GM19023 (cell line): ENCODE data around the gene PRKAG2.
"Not testable (repeated sequence)": the region's sequence is repeated elsewhere in the genome, so short reads cannot be mapped to it uniquely, and the experiment has no call there.

Source experiments
- ATAC-seq: cut with Tn5 transposase; IDR thresholded peaks from one replicate; pipeline ENCODE4 v1.9.1; 2021; ENCODE audit warnings: mild to moderate bottlenecking, moderate library complexity; ENCODE audit not compliant: unreplicated experiment

PRKAG2 gene

DNA sequence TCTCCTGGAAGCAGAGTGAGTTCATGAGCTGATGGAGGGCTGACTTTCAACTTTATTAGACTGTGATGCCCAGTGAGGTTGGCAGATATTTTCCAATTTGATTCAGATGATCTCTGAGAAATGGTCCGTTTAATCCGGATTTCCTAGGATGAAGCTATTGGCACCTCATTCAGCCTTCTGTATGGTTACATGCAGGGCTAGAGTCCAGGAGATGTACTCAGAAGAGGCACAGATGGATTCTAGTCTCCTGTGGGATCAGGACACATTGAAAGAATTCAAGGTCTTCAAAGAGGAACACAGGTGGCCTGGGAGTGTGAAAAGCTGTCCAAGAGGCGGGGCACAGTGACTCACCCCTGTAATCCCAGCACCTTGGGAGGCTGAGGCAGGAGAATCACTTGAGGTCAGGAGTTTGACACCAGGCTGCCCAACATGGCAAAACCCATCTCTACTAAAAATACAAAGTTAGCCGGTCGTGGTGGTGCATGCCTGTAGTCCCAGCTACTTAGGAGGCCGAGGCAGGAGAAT is 334.2 kb downstream of the PRKAG2 start:
- ATAC-seq, result no peak

DNA sequence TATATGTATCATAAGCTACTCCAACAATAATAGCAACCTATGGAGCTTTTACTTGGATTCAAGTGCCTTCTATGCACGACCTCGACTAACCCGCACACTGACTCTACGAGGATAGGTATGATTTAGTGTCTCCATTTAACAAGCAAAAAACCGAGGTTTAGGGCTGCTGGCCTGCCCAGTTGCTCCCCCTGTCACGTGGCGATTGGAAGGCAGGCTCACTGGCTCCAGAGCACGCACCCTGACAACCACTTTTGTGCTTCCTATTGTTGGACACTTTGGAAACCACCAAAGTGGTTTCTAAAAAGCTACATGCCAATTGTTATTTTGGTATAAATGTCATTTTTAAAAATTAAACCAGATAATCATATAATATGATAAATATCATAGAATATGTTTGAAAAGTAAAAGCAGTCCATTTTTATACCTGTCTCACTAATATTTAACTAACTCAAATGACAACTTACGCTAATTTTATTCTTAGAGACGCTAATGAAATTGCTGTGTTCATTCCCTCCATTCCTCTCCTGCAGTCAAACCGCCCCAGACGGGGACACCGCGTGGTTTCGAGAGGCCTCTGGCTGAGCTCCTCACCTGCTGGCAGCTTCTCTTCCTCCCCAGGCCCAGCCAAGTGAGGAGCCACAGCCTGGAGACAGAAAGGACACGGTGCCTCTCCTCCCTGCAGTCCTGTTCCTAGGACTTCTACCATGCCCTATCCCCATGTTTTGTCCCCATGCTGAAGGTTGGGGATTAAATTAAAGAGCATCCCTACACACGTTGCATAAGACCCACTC is 335.0 kb downstream of the PRKAG2 start:
- ATAC-seq, result no peak

DNA sequence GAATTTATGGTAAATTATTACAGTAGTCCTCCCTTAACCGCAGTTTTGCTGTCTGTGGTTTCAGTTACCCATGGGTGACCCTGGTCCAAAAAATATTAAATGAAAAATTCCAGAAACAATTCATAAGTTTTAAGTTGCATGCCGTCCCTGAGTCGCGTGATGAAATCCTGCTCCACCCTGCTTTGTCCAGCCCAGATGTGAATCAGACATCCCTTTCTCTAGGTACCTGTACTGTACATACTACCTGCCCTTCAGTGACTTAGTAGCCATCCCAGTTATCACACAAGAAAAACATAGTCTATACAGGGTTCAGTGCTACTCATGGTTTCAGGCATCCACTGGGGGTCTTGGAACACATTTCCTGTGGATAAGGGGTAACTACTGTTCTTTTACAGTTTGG is 336.8 kb downstream of the PRKAG2 start:
- ATAC-seq, result no peak

DNA sequence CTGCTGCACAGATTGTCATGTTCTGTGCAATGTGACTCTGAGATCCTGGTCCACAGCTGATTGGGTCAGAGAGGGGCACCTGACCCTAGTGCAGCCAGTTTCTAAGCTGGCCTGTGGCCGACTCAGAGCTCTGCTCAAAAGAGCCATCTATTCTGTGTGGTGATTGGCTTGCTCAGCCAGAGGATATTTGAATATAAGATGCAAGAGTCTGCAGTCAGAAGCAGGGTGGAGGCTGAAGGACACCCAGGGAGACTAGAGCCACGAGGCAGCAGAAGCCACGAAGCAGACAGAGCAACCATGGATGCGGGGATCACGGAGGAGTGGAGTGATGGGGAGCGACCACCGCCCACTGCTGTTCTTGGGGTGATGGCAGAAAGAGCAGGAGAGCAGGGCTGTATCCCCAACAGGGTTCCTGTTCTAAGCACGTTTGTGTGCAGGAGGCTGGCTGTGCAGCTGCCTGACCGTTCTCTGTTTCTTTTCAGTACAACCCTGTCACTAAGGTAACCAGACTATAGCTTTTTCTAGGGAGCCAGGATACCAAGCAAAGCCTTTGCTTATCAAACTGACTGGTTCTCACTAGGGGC is 337.7 kb downstream of the PRKAG2 start:
- peak; percentile 96 for ATAC-seq

DNA sequence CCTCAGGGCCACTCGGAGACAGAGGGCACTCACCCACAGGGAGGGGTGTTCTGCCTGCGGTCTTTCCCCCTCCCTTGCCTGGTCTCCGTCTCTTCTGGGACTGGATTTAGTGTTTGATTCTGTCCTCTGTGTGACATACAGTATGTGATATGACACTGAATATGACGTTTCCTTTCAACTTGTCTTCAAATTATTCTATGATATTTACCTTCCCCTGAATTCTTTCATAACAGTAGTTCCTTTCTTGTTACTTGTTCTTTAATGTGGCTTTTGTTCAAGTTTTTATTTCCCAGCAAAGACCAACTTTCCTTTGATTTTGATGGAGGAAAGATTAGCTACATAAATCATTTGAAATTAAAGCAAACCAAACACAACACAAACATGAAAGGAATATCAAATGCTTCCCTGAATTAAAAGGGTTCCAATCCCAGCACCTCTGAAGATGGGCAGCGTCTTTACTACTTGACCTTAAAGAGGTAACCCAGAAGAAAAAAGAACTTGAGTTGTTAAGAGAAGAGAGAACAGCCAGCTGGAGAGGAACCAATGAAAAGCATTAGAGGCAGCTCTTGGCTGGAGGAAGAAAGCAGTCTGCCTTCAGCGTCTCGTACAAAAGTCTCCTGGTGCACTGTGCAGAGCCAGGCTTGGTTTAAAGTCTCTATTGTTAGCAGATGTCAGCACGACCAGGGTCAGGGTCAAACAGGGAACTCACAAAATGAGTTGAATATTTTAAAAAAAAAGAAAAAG is 338.9 kb downstream of the PRKAG2 start:
- ATAC-seq, result no peak

DNA sequence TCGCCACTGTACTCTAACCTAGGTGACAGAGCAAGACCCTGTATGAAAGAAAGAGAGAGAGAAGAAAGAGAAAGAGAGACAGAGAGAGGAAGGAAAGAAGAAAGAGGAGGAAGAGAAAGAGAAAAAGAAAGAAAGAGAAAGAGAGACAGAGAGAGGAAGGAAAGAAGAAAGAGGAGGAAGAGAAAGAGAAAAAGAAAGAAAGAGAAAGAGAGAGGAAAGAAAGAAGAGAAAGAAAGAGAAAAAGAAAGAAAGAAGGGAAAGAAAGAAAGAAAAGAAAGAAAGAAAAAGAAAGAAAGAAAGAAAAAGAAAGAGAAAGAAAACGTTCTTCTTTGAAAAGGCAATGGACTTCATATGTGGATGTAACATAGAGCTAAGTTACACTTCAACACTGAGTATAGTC is 340.7 kb downstream of the PRKAG2 start:
- not testable (repeated sequence) for ATAC-seq

DNA sequence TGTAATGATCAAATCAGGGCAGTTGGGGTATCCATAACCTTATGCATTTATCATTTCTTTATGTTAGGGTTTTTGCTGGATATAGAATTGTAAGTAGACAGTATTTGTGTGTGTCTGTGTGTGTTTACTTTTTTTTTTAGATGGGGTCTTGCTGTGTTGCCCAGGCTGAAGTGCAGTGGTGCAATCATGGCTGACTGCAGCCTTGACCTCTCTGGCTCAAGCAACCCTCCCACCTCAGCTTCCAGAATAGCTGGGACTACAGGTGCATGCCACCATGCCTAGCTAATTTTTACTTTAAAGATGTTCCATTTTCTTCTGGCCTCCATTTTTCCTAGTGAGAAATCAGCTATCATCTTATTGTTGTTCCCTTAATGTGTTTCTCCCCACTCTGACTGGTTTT is 347.1 kb downstream of the PRKAG2 start:
- ATAC-seq, result no peak

DNA sequence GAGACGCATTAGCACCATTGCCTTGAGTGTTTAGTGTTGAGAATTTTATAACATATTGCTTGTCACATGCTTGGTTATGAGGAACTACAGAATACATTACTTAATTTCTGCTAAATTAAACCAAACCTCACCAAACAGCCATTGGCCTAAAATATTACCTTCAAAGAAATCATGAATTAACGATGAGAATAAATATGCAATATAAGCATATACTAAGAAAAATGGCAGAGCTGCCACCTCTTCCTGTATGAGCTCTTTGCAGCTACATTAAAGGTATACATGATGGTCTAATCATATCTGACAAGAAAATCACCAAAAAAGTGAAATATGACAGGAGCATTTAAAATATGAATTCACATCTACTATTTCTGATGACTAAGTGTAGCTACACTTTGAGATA is 352.1 kb downstream of the PRKAG2 start:
- no peak for ATAC-seq

DNA sequence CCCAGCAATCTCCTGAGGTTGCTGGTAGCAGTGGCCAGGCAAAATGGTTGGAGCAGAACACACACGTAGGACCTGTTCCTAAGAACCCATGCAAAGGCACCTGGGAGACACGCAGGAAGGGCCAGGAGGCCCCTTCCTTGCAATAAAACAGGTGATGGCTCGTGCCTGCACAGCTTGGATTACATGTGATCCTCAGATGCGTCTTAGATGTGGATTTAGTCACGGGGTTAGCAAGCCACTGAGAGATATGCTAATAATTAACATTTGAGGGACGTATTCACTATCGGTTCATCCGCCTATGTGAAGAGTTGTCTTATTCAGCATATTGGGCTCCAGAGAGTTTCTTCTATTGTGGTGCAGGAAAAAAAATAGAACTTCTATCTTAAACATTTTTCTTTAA is 352.6 kb downstream of the PRKAG2 start:
- ATAC-seq, result no peak

DNA sequence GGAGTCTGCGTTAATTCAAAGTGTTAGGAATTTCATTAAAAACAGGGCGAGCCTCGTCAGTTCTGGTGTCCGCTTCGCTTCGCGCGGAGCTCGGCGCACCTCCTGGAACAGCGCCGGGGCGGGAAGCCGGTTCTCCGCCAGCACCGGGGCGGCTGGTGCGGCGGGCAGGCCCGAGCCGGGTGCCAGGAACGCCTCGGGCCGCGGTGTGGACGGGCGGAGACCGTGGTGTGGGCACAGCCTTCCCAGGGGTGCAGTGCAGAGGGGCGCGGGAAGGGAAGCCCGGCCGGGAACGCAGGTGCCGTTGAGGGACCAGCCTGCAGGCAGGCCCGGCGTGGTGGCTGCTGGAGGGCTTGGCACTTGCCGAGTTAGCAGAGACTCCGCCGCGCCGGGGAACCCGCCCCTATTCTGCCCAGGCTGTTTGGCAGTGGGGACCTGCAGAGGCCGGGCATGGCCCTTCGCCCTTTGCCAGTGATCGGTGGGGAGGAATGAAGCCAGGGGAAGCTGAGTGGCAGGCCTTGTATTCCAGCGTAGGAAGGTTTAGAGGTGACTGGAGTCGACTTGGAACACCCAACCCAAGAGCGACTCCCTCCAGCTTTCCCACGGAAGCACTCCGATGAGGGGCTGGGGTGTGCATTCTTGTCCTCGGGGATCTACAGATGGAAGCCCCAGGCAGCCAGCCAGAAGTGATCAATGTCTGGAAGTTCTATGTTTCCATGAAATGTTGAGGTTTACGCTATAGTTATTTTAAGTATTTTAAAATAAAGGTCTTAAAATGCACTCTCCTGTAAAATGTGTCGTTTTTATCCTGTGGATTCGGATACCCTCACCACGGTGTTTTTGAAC is 356.3 kb downstream of the PRKAG2 start:
- ATAC-seq, result no peak

DNA sequence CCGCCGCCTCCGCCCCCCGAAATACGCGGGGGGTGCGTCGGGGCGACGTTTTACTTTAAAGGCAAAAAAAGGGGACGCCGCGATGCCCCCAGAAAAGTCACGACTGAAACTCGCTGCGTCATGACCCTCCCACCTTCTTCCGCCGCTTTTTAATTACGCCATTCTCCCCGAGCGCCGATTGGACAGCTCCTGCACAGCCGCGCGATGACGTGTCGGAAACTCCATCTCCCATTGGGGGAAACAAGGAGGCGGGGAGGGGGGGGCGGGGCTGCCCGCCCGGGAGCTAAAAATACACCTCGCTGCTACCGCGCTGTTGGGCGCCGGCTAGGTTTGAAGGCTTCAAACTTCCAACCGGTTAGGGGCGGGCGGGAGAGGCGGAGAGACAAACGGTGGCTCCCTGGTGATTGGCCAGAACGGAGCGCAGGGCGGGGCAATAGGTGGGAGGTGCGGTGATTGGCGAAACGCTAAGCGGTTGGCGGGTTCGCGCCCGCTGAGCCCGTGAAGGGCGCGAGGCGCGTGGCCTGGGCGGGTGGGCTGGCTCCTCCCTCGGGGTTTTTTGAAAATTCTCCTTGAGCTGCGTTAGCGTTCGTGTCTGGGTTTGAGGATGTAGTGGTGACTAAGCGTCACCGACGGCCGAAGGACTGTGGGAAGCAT is 357.0 kb downstream of the PRKAG2 start, which contains the start of gene RHEB:
Gene RHEB (minus strand): TSS at position 131 of the 654 bp plus-strand sequence. CDS start 384 bp downstream, outside the sequence.
- peak; percentile 80 for ATAC-seq

DNA sequence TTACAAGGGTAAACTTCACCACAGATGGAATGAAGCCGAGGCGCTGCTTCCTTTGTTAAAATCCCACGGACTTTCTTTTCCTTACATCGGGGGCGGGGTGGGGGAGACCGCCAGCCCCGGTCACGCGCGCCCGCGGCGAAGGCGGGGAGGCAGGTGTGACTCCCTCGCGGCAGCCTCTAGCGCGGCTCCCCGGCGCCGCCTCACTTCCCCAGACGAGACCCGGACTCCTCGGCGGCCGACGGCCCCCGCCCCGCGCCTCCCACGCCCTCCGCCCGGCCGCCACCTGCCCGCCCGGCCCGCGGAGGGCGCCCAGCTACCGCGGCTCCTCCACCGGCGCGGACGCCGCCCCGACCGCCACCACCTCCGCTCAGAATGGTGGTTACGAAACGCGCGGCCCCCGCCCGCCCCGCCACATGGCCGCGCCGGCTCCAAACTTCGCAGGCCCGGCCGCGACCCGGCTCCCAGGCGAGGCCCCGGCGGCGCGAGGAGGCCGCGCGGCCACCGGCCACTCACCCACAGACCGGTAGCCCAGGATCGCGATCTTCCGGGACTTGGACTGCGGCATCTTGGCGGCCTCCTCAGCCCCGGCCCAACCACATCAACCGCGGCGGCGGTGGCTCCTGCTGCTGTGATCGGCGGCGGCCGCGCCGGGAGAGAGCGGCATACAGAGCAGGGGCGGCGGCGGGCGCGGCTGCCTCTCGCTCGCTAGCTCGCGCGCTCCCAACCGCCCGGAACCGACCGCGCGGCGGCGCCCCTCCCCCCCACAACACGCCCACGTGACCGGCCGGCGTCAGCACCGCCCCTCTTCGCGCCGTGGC is 357.8 kb downstream of the PRKAG2 start:
- ATAC-seq, result peak; percentile 52

DNA sequence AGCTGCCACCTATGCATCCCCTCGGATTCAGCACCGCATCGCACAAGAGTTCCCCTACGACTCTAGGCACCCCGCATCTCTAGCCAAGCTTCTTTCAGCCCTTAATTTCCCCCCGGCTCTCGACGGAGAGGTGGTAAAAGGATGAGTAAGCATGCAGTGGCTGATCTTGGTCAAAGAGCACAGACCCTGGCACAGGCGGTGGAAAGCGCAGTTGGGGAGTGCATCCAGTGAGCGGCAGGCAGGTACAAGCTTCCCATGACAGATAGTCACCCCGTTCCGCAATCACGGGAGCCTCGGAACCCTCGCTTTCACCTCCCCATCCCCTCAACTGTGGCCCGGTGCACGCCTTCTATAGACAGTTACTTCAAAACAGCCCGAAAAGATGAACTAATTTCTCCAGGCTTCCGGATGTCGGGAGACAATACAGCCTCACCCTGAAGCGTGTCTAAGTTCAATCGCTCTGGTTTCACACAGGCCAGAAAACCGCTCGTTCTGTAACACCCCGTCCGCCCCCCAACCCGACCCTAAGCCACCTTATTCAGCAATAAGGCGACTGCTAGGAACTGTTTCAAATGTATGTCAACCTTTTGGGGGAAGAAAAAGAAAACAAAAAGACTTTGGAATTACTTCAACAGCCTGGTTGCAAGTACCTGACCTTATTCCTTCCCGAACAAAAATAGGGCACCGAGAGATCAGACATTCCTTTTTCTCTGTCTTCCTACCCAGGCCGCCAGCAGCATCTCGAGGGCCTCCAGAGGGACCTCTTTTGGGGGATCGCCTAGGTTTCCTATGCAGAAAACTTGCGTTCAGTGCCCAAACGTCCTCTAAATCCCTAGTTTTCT is 358.6 kb downstream of the PRKAG2 start:
- no peak for ATAC-seq

DNA sequence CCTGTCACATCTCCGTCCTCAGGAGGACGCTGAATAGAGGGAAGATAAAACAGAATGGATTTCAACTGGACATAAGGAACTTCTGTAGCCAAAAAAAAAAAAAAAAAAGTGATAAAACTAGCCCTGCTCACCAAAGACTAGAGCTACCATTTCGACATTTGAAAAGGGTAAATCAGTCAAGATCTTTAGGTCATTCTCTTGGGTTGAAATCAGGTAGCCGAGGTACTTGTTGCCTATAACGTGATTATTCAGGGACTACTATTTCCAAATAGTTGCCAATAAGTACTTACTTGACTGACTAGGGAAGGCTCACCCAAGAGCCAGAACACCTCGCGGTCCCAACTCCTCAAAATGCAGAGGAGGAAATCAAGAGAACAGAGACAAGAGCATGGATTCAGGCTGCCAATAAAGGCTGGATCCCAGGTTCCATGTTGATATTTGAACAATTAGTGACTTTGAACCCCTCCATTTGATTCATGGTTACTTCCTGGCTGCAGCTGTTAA is 359.3 kb downstream of the PRKAG2 start:
- no peak for ATAC-seq

DNA sequence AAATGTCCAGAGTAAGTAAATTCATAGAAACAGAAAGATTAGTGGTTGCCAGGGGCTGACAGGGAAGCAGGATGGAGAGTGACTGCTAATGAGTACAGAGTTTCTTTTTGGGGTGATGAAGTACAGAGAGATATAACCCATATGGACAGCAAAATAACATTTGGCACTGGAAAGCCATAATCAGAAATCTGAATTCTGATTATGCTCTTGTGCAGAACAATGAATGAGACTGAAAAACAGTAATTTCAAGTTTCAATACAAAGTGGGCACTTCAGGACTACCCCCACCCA is 361.7 kb downstream of the PRKAG2 start:
- ATAC-seq, result no peak

DNA sequence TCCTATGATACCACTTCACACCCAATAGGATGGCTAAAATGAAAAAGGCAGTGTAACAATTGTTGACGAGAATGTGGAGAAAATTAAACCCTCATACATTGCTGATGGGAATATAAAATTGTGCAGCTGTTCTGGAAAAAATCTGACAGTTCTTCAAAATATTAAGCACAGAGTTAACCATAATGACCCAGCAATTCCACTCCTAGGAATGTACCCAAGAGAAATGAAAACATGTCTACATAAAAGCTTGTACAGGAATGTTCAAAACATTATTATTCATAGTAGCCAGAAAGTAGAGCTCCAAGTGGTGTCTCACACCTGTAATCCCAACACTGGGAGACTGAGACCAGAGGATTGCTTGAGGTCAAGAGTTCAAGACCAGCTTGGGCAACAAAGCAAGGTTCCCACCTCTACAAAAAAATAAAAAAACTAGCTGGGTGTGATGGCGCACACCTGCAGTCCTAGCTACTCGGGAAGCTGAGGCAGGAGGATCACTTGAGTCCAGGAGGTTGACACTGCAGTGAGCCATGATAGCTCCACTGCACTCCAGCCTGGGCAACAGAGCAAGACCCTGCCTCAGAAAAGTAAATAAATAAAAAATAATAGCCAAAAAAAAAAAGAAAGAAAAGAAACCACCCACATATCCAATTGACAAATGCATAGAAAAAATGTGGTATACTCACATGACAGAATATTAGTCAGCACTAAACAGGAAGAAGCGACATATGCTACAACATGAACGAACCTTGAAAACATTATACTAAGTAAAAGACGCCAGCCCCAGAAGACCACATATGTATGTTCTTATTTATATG is 362.2 kb downstream of the PRKAG2 start:
- ATAC-seq, result no peak

DNA sequence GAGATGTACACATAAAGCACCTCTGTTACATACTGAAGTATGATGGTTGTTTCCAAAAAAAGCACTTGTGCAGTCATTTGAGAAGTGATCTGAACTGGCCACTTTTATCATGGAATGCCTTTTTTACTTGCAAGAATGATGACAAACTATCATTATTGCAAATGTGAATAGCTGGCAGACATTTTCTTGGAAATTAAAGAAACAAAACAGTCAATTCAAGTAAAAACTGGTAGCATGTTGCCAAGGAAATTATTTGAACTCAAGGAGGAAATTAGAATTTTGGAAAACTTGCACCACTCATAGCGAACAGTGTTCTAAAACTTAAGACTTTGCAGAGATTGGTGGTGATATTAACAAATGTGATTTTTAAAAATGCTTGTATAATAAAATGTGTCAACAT is 363.8 kb downstream of the PRKAG2 start:
- ATAC-seq, result no peak

DNA sequence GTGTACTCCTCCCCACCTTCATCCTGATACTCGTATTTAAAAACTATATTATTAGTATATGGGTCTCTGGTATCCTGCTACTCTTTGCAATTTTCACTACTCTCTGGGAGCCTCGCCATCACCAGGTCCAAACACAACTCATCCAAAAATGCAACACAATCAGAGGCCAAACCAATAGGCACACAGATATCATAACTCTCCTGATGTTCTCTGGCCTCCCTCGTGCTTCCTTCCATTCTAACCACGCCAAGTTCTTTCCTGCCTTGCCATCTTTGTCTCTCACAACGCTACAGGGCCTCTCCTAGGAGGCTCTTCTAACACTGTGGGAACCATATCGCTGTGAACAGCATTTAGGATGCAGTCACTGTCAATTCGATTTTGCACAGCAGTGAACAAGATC is 364.6 kb downstream of the PRKAG2 start:
- no peak for ATAC-seq
